Stimulated activated CD8-positive, alpha-beta memory T cell treated with anti-CD3 and anti-CD28 coated beads, Interleukin-7, amount 100 ng/mL, for 4 hours (primary cell): ENCODE results near the gene TPK1.
A peak's percentile ranks its signal among the peaks of the same experiment; 100 is the strongest.

Experiments
- DNase-seq, 2 donors: peaks; one replicate each; pipeline ENCODE4 v3.0.0-alpha.2; 2020; ENCODE audit warnings: low read depth in 2 of 2

TPK1 gene

DNA sequence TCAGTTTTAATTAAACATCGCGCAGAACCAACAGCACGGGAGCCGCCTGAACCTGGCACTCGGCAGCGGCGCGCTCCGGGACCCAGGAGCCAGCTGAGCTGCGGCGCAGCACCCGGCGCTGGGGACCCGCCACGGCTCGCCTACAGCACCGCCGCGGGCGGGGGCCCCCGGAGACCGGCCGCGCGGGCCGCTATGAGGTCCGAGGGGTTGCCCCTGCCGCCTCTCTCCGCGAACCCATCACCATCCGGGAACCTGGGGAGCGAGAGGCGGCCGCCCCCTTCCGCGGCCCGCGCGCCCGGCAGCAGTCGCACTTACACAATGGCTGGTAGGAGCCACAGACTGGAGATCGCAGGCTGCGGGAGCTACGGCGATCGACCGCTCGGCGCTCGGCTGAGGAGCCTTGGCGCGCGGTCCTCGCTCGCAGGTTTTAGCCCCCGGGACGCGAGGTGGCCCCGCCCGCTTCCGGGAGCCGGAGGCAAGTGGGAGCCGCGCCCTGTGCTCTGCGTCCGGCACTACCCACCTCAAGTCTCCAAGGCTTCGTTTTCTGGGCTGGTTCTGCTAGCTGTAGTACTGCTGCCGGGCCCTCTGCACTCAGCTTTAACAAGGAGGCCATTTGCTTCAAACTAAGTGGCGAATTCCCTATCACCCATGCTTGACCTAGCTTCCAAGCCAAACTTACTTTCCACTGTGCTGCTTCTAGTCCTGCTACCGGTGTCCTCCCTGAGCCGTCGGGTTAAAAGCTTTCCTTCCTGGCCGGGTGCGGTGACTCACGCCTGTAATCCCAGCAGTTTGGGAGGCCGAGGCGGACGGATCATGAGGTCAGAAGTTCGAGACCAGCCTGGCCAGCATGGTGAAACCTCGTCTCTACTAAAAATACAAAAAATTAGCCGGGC lies at the start of gene TPK1:
Gene TPK1 (minus strand): TSS at position 402 of the 893 bp plus-strand sequence. CDS start 451 bp downstream, outside the sequence.
- DNase-seq: peak; percentile 74 to 89

- DNase-seq: no peak
Measured at GRCh38 chr7:144885478-144885877, 49.6 kb upstream of the TPK1 start.

DNA sequence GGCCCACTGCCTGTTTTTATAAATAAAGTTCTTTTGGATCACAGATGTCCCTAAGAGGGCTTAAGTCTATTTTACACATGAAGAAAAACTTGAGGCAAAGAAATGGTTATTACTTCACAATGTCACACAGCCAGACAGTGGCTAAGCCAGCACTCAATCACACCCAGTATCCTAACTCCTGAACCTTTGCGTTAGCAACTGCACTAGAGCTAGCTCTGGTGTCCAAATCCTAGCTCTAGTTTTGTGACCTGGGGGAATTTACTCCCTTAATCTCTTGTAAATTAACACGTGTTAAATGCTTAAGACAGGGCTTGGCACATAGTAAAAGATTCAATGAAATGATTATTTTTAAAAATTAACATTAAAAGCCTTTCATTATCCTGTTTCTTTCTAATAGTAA lies 49.0 kb upstream of the TPK1 start:
- DNase-seq: no peak

GRCh38 chr7:144873316-144873845 lies 37.5 kb upstream of the TPK1 start:
- DNase-seq: no peak

GRCh38 chr7:144869082-144869481 lies 33.2 kb upstream of the TPK1 start:
- no peak for DNase-seq

DNA sequence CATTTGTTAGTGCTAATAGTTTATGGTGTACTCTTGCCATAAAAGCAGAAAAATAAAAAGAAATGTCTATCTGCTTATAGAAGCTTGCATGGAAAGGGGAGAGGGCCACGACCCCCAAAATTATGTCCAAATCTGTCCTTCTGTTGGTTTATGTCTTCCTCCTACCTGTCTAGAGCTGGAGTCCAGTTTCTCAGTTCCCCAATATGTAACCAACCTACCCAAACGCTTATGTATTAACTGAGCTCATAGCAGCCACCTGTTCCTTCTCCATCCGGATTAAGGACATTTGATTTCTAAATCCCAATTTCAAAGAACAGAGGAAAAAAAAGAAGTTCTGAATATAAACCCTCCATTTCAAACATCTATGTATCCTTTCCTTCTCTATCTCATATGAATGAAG lies 30.3 kb upstream of the TPK1 start:
- DNase-seq: no peak

GRCh38 chr7:144863320-144863647 lies 27.4 kb upstream of the TPK1 start:
- no peak for DNase-seq

DNA sequence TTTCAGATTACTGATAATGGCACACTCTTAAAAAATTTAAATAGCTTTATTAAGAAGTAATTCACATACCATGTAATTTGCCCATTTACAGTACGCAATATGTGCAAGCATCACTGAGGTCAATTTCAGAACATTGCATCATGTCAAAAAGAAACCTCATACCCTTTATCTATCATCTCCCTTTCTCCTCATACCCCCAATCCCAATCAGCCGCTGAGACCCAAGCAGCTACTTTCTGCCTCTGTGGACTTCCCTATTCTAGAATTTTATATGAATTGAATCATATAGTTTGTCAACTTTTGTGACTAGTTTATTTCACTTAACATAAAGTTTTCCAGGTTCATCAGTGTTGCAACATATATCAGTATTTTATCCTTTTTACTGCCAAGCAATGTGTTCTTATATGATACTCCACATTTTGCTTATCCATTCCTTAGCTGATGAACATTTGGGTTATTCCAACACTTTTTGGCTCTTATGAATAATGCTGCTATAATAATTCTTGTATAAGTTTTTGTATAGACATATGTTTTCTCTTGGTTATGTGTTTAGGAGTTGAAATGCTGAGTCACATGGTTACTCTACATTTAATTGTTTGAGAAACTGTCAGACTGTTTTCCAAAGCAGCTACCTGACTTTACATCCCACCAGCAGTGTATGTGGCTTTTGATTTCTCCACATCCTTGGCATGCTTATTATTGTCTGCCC lies 26.9 kb upstream of the TPK1 start:
- DNase-seq: no peak

- DNase-seq: no peak
Measured at GRCh38 chr7:144859739-144860138, 23.9 kb upstream of the TPK1 start.

DNA sequence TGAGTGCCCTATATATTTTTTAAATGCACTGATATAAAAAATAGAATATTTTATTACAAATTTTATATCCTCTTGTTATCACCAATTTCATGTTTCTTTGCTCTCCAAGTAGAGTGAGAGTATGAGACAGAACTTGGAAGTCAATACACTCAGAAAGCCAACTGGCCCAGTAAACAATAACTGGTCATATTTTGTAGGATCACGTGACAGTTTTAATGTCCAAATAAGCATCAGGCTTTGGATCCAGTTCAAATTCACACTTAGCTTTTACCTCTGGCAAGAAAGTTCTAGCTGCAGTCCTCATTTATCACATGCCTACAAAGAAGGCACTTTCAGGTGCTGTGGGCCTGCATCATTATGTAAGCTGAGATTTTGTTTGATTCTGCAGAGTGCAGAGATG lies 21.6 kb upstream of the TPK1 start:
- no peak for DNase-seq

- DNase-seq: no peak
Measured at GRCh38 chr7:144854839-144855424, 19.1 kb upstream of the TPK1 start.

DNA sequence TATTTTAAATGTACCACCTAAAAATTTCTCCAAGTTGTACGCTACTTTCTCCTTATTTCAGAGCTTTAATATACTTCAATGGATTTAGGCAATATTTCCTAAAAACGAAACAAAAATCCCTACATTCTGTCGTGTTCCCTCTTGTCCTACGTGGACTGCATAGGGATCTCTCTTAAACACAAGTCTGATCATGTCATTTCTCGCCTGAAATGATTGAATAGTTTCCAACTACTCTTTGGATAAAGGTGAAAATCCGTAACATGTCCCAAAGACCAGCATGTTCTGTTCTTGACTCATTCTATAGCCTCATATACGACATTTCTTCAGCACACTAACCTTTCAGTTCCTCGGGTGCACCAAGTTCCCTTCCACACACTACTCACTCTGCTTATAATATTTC lies 17.7 kb upstream of the TPK1 start:
- DNase-seq: no peak

GRCh38 chr7:144848078-144848477 lies 12.2 kb upstream of the TPK1 start:
- no peak for DNase-seq

DNA sequence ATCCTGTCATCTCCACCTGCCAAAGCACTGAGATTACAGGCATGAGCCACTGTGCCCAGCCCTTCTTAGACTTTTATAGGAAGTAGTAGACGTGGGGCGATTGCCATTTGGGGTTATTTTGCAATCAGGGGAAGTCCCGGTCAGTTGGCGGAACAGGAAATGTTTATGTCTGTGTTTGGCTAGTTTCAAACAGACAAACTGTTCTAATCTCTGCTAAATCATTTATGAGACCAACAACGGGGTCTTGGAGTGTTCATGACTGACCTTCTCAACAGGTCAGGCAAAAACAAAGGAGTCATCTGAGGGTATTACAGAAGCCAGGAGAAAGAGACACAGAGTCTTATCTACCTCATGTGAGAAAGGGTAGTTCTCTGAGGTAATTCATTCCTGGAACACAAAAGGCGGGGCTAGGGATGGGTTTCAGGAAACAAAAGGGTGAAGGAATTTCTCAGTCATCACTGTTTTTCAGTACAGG lies 6.6 kb upstream of the TPK1 start:
- peak in 1 of 2 donors; percentile 2 for DNase-seq

- DNase-seq: no peak
Measured at GRCh38 chr7:144836545-144836842, 641 bp upstream of the TPK1 start.

DNA sequence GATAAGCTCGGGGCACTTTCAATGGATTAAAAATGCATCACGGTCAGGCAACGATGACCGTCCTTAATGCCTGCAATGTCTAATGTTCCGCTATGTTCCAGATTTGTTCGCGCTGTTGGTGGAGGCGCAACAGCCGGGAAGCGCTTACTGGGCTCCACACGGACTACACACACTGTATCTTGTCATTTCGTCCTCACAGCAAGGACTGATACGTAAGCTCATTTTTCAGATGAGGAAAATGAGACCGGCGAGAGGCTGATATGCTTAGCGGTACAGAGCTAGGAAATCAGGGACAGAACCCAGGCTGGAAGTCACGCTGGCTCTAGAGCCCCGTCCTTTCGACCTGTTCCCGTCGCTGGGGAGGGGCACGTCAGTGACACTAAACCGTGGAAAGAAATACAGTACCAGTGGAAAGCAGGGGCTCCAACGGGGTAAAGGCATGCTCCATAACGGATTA lies 670 bp downstream of the TPK1 start:
- peak in 1 of 2 donors; percentile 6 for DNase-seq

DNA sequence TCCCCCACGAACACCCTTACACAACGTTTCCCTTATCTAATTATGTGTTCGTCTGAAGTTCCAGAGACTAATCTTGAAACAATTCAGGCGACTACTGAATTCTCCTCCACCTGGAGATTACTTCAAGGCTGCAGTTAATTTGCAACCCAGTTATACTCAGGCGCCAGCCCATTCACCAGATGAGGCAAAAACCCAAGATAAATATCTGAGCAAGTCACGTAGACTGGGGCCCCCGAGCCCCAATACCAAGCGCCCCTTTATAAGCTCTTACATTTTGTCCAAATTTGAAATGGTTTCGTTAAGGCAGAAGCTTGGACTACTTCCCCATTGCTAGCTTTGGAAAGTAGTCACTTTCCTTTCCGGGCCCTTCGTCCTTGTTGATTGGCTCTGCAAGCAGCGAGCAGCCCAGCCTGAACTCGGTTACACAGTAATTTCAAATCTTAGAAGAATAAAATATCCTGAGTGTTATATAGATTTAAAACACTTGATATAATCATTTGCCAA lies 1.2 kb downstream of the TPK1 start:
- DNase-seq: peak in 1 of 2 donors; percentile 16

DNA sequence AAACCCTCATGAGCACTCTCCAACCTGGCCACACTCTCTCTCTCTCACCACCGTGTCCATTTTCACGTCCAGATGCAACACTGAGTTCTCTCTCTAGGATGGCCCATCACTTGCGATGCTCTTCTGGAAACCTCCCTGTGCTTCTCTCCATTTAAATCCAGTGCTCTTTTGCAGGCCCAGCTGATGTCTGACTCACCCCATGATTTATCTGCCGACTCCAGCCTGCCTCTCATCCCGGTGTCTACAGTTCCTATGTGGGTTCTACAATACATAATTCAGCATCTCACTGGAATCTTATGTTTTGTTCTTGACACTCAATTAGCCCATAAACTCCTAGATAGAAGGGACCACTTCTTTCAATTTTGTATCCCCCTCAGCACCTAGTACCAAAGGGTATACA lies 5.0 kb downstream of the TPK1 start:
- DNase-seq: no peak

DNA sequence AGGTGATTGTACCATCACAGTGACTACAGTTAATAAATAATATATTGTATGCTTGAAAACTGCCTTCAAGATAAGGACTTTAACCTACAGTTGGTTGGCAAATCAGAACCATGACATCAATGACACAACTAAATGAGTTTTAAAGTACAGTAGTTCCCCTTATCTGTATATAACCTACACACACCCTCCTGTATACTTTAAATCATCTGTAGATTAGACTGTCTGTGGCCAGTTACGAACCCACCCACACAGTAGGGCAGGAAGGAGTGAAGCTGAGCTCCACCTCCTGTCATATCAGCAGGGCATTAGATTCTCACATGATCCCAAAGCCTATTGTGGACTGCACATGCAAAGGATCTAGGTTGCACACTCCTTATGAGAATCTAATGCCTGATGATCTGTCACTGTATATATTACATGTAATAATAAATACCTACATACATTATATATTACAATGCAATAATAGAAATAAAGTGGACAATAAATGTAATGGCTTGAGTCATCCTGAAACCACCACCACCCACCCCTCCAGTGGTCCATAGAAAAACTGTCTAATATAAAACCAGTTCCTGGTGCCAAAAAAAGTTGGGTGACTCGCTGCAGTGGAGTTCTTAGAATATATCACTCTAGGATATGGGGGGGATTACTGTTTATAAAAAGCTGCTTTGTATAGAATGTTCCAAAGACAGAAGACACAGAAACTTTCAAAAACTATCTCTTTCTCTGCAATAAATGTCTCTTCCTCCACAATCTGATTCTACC lies 5.6 kb downstream of the TPK1 start:
- no peak for DNase-seq

GRCh38 chr7:144827621-144828020 lies 8.2 kb downstream of the TPK1 start:
- DNase-seq: no peak

DNA sequence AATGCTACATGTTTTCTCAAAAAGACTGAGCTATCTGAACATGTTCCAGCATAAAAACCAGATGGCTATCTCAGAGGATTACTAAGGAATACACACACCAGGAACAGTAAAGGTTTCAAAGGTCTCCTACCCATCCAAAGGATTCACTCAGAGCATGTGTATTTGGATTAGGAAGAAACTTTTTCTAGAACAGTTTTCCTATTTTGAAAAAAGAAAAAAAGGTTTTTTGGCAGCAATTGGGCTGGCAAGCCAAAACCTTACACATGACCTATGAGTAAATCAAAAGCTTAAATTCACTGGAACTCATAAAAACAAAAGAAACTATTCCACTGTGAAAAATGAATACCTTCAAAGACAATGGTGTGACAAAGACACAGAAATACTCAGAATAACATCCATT lies 9.6 kb downstream of the TPK1 start:
- DNase-seq: no peak

DNA sequence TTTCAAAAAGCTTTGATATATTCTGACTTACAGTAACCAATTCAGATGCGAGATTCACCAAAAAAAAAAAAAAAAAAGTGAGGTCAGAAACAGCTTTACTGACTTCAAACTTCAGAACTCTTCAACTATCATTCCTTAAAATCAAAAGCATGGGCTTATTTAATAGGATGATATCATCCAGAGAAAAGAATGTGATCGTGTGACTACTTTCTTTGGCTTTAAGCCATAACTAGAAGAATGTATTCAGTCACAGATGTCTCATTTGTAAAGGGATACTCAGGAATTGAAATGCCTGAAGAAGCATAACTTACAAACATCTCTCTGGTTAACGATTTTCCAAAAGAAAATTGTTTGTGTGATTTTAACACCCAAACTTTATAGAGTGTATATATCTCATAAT lies 11.5 kb downstream of the TPK1 start:
- DNase-seq: no peak
